IPS-NIHi7 (cell line): ENCODE data around the gene GMPPA.
A peak's percentile ranks its signal among the peaks of the same experiment; 100 is the strongest.

Source experiments
- DNase-seq: peaks from one replicate; pipeline ENCODE4 v3.0.0; 2012; ENCODE audit warnings: mixed read lengths; ENCODE audit errors: extremely low spot score

Gene GMPPA

GRCh38 chr2:219498280-219499057 is at the start of gene GMPPA:
TSS of gene GMPPA (plus strand) at chr2:219498891. CDS start at chr2:219499976, 1,085 bp downstream.
- peak; percentile 94 for DNase-seq

DNA sequence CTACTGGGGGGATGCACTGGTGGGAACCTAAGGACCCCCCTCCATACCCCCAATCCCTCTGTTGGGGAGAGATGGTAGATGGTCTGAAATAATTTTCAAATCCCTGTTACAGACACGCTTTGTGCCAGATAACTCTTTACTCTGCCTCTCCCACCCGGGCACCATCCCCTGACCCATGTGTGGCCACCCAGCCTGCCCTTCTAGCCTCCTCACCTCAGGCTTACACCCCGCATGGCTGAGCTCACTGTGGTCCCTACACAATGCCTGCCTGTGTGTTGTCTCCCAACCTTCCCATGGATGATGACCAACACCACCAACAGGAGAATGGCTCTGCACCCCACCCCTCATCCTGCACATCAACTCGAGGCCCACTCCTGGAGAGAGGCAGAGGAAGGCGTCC is 49.1 kb upstream of the GMPPA start:
- no peak for DNase-seq

DNA sequence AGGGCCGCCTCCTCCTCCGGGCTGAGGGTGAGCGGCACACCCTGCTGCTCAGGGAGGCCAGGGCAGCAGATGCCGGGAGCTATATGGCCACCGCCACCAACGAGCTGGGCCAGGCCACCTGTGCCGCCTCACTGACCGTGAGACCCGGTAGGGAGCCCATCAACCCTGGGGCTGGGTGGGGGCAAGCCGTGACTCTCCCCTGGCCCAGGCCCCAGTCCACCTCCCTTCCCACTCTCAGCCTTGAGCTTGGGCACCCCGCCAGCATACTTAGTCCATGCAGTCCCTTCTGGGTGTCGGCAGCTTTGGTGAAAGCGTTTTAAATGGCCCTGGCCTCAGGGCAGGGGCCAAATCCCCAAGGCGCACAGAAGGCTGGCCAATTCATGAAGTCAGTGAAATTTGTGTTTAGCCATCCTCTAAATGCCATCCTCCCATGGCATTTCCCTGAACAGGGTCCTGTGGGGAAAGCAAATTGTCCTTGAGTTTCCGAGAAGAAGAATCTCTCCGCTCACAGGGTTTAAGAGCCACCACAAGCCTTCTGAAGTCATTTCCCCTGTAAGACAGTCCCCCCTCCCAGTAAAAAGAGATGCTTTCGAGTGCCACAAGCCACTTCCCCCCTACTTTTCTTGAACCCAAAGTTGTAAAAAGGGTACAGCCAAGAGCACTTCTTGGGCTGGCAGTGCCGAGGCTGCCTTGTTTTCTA is 46.9 kb upstream of the GMPPA start:
- DNase-seq = no peak

DNA sequence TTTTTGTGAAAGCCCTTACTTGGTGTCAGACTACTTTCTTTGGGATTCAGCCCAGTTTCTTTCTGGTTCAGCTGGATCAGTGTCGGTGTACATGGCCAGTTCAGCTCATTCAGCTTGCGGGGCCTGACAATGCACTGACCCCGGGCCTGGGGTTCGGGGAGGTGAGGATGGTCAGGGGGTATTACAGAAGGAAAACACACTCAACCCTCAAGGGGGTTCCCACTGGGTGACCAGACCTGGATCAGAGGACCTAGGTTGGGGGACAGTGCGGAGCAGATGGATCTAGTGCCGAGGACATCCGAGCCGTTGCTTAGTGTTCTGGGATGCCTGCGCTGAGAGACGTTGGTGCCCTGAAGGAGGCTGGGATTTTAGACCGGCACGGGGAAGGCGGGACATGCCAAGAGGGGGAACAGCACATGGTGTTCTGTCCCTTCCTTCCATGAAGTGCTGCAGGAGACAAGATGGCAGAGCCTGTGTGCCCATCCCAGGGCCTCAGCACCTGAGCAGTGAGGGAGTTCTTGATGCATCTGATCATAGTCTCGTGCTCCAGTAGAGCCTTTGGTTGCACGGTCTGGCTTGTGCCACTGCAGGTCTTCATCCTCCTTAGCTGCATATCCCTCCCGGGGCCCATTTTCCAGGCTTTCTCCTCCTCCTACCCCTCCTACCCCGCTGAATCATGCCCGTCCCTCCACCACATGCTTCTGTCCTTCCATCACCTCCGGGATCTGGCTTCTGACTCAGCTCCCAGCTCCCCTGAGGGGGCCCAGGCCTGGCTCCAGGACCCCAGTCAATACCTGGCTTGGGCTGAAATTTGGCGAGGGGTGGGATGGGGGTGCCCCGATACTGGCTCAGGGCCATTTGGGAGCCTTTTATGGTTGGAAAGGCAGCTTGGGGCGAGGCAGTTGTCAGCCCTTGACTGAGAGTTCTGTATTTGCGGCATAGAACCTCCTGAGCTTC is 46.1 kb upstream of the GMPPA start:
- peak; percentile 54 for DNase-seq

- no peak for DNase-seq
Observed at GRCh38 chr2:219453671-219454590, 44.8 kb upstream of the GMPPA start.

GRCh38 chr2:219455581-219455980 is 43.1 kb upstream of the GMPPA start:
- DNase-seq = no peak

- DNase-seq = peak; percentile 58
Observed at GRCh38 chr2:219457784-219458369, 40.8 kb upstream of the GMPPA start.

- no peak for DNase-seq
Observed at GRCh38 chr2:219458996-219459395, 39.7 kb upstream of the GMPPA start.

DNA sequence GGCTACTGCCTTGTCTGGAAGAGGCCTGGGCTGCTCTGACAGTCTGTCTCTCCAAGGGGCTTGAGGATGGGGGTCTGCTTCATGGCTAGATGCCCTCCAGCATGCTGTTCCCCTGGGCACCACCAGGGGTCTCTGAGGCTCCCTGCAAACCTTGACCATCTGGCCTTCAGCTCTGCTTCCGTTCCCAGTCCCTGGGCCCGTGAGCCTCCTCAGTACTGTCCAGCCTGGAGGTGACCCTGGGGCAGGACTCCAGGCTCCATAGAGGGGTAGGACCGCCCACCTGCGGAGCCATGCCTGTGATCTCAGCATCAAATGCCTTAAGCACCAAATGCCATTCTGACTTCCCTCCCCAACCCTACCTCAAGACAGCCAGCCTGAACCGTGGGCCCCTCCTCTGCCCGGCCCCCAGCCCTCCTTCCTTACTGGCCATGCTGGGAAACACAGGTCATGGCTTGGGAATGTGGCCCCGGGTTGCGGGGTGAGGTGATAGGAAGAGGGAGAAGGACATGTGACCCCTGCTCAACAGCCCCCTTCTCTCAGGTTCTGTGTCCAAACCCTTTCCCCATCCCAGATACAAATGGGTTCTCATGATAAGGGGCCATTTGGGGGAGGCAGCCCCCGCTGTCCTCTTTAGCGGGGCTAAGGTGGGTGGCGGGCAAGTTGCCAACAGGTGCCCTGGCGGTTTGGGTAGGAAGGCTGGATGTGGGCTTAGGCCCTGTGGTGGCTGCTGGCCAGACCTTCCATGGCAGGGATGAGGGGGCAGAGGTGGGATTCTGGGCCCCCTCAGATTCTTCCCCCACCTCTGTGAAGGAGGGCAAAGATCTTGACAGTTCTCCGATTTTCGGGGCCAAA is 39.0 kb upstream of the GMPPA start:
- peak; percentile 90 for DNase-seq

GRCh38 chr2:219460424-219460926 is 38.2 kb upstream of the GMPPA start:
- DNase-seq = peak; percentile 87

- DNase-seq = no peak
Observed at GRCh38 chr2:219461047-219461514, 37.6 kb upstream of the GMPPA start.

GRCh38 chr2:219461669-219462068 is 37.0 kb upstream of the GMPPA start:
- DNase-seq = no peak

DNA sequence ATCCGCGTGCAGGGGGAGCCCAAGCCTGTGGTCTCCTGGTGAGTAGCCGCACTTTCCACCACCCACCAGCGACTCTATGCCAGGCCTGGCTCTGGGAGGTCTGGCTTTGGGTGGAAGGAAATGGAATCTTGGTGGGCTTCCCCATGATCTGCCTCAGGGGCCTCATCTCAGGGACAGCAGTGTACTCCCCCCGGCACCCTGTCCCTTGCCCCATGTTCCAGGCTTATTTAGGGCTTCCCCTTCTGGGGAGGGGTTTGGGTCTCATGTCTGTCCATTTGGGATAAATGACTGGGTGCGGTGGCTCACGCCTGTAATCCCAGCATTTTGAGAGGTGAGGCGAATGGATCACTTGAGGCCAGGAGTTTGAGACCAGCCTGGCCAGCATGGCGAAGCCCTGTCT is 36.3 kb upstream of the GMPPA start:
- DNase-seq = no peak

DNA sequence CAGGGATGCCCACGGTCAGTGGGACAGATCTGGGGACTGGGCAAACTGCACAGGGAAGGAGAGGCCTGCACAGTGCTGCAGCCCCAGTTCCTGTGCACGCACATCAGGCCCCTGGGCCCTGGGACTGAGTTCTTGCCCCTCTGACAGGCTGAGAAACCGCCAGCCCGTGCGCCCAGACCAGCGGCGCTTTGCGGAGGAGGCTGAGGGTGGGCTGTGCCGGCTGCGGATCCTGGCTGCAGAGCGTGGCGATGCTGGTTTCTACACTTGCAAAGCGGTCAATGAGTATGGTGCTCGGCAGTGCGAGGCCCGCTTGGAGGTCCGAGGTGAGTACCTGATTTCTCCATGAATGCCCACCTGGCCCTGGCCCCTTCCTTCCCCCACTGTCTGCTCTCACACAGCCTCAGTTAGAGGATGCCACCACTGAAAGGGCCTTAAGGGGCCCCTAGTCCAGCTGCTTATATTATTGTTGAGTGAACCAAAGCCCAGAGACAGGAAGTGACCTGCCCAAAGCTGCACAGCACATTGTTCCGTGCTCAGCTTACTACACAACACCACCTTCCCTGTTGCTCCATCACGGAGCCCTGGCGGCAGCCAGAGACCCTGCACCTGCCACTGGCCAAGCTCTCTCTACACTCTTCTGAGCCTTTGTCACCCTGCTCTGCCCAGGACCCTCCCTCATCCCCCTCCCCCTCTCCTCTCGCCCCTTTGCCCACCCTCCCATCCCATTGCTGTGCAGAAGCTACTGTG is 34.2 kb upstream of the GMPPA start:
- DNase-seq = no peak

GRCh38 chr2:219465659-219466561 is 32.8 kb upstream of the GMPPA start:
- no peak for DNase-seq

DNA sequence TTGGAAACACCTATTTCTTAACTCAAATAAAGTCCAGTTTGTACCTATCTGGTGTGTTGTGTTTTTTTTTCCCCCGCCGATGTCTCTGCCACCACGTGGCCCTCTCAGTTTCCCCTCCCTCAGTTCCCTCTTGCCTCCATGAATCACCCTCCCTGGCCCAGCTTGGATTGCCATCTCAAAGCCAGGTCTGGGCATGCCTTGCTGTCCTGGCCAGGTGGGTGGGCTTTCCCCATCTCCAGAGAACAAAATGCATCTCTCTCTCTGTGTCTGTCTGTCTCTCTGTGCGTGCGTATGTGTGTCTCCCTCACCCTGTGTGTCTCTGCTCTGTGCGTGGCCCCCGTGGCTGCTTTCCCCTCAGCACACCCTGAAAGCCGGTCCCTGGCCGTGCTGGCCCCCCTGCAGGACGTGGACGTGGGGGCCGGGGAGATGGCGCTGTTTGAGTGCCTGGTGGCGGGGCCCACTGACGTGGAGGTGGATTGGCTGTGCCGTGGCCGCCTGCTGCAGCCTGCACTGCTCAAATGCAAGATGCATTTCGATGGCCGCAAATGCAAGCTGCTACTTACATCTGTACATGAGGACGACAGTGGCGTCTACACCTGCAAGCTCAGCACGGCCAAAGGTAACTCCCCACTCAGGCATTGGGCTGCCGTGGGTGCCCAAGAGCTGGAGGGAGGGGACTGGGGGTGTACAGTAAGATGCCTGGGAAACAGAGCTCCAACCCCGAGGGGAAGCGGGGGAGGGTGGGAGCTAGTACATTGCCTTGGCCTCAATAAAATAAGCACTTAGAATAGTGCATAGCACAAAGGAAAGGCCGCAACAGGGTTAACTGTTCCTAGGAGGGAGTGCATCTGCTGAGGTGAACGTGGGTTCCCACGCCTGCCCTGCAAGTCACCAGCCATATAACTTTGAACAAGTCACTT is 31.6 kb upstream of the GMPPA start:
- no peak for DNase-seq

- DNase-seq = no peak
Observed at GRCh38 chr2:219467736-219468075, 31.0 kb upstream of the GMPPA start.
